Parathyroid adenoma (tissue), 2 donors: ENCODE measurements around the gene STXBP5.

Experiments used
- H2AFZ ChIP-seq: fragments of 300-600 bp; sonication (generic); one replicate; pipeline ENCODE4 v1.7.0; 2017; ENCODE audit warnings: antibody characterized with exemption, mild to moderate bottlenecking
- H3K27ac ChIP-seq: fragments of 300-600 bp; sonication (generic); one replicate; pipeline ENCODE4 v1.7.0; 2017
- H3K27me3 ChIP-seq: fragments of 300-600 bp; sonication (generic); one replicate; pipeline ENCODE4 v1.7.0; 2017; ENCODE audit warnings: low read length; ENCODE audit not compliant: control insufficient read depth, insufficient read depth
- H3K36me3 ChIP-seq: fragments of 300-600 bp; sonication (generic); one replicate; pipeline ENCODE4 v1.7.0; 2017; ENCODE audit warnings: low read length; ENCODE audit not compliant: control insufficient read depth, insufficient read depth
- H3K4me1 ChIP-seq: fragments of 300-600 bp; sonication (generic); one replicate; pipeline ENCODE4 v1.7.0; 2017; ENCODE audit warnings: control low read depth
- H3K4me2 ChIP-seq: fragments of 300-600 bp; sonication (generic); one replicate; pipeline ENCODE4 v1.7.0; 2017; ENCODE audit warnings: low read length
- H3K4me3 ChIP-seq: fragments of 300-600 bp; sonication (generic); one replicate; pipeline ENCODE4 v1.7.0; 2017; ENCODE audit warnings: low read depth, low read length
- H3K79me2 ChIP-seq: fragments of 300-600 bp; sonication (generic); one replicate; pipeline ENCODE4 v1.7.0; 2017; ENCODE audit warnings: control low read depth
- H3K9ac ChIP-seq: fragments of 300-600 bp; sonication (generic); one replicate; pipeline ENCODE4 v1.7.0; 2017; ENCODE audit warnings: mild to moderate bottlenecking
- H3K9me3 ChIP-seq: fragments of 300-600 bp; sonication (generic); one replicate; pipeline ENCODE4 v1.7.0; 2017; ENCODE audit warnings: low read length; ENCODE audit not compliant: control insufficient read depth
- TF ChIP-seq, protein P1 (sequence below): fragments of 300-600 bp; sonication (generic); IDR thresholded peaks from one replicate; pipeline ENCODE4 v1.7.0; 2017; ENCODE audit warnings: antibody characterized with exemption, mild to moderate bottlenecking
- donor health status: primary hyperparathyroidism.

STXBP5 gene

DNA sequence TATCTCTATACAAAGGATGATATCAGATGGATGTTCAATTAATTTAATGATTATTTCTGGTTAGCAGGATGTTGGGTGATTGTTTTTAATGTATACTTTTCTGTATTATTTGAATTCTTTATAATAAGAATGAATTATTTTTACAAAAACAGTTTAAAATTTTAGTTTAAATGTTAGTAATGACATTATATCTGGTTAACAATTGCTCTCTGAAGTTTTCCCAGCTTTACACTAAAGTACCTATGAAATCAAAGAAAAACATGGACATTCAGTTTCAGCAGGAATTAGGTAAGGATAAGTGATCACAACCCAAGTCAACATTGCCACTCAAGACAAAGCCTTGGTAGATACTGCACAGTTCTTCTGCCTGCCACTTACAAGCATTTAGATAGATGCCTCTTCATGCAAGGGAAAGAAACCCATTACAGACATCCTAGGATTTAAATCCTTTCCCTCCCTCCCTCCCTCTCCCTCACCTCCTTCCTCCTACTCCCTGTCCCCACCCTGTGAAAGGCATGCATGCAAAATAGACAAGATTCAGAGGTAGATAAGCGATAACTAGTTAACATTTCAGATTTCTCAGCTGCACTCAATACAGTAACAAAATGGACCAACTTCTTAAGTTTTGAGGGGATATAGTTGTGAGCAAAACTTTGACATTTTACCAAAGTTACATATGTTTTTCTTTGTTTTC is 143.8 kb downstream of the STXBP5 start:
- Histone ChIP-seq H3K9me3 (no peaks in the 10 kb centered on the region), H3K4me2 (no peak overlapping the region), H2AFZ (no peak overlapping the region), H3K36me3 (no peaks in the 10 kb centered on the region), H3K9ac (no peak overlapping the region), H3K27ac (no peak overlapping the region), H3K79me2 (no peaks in the 10 kb centered on the region), H3K27me3 (no peaks in the 10 kb centered on the region), H3K4me3 (no peak overlapping the region), H3K4me1 (peaks cover 3% of the 10 kb centered on the region)
- TF ChIP-seq, protein P1, sequence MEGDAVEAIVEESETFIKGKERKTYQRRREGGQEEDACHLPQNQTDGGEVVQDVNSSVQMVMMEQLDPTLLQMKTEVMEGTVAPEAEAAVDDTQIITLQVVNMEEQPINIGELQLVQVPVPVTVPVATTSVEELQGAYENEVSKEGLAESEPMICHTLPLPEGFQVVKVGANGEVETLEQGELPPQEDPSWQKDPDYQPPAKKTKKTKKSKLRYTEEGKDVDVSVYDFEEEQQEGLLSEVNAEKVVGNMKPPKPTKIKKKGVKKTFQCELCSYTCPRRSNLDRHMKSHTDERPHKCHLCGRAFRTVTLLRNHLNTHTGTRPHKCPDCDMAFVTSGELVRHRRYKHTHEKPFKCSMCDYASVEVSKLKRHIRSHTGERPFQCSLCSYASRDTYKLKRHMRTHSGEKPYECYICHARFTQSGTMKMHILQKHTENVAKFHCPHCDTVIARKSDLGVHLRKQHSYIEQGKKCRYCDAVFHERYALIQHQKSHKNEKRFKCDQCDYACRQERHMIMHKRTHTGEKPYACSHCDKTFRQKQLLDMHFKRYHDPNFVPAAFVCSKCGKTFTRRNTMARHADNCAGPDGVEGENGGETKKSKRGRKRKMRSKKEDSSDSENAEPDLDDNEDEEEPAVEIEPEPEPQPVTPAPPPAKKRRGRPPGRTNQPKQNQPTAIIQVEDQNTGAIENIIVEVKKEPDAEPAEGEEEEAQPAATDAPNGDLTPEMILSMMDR: no peak

DNA sequence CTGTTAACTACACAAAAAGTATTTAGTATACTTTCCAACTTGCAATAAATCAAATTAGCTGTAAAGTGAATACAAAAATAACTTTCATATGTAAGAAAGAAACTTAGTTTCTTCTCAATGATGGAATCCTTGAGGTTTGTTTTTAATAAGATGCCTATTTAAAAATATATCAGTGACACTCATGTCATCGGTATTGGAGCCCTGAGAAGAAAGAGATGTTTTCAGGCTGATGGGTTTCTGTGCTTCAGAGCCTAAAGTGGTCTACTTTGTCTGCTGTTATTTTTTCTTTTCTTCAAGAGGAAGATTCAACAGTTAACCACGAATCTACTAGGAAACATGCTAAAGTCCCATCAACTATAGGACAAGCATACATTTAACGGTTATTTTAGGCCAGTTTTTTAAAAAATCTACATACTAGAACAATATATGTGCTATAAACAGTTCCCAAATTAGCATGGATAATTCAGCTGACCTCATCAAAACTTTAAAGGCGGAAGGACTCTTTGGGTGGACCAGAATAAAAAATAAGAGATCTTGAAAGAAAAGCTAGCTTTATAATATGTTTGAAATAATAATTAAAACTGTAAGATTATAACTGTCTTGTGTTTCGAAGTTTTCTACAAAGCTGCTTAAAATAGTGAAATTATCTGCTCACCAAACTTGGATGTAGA is 157.2 kb downstream of the STXBP5 start:
- Histone ChIP-seq H3K4me2 (no peak overlapping the region), H3K9me3 (no peaks in the 10 kb centered on the region), H3K4me3 (no peak overlapping the region), H3K4me1 (no peaks in the 10 kb centered on the region), H3K9ac (no peak overlapping the region), H3K36me3 (no peaks in the 10 kb centered on the region), H3K27ac (no peak overlapping the region), H3K27me3 (no peaks in the 10 kb centered on the region), H3K79me2 (no peaks in the 10 kb centered on the region), H2AFZ (no peak overlapping the region)
- TF ChIP-seq, protein P1: no peak

DNA sequence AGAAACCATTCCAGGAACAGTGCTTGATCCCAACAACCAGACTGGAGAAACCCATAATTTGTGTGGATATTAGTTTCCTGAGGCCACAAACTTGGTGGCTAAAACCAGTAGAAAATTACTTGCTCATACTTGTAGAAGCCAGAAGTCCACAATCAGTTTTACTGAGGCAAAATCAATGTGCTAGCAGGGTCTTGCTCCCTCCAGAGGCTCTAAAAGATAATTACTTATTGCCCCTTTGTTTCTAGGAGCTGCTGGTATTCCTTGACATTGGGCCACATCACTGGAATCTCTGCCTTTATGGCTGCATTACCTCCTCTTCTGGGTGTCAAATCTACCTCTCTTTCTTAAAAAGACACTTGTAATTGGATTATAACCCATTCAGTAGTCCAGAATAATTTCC is 162.1 kb downstream of the STXBP5 start:
- Histone ChIP-seq H3K4me2 (no peak overlapping the region), H2AFZ (no peak overlapping the region), H3K4me3 (no peak overlapping the region), H3K9me3 (no peaks in the 10 kb centered on the region), H3K27me3 (no peaks in the 10 kb centered on the region), H3K36me3 (no peaks in the 10 kb centered on the region), H3K9ac (no peak overlapping the region), H3K4me1 (no peaks in the 10 kb centered on the region), H3K27ac (no peak overlapping the region), H3K79me2 (no peaks in the 10 kb centered on the region)
- TF ChIP-seq, protein P1: no peak

DNA sequence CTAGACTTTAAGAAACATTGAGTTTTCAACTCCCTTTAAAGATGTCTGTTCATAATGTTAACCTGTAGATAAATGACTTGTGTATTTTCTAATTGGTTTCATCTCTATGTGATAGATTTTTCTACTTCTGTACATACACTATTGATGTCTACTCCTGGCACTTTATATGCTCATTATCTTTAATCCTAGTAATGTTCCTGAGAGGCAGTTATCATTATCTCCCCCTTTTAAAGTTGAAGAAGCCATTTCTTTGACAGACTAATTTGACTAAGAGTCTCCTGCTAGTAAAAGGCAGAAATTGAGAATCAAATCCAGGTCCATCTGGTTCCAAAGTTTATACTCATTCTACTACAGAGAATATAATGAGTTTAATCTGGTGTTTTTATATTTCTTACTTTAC is 167.1 kb downstream of the STXBP5 start:
- Histone ChIP-seq H3K4me1 (no peaks in the 10 kb centered on the region), H3K79me2 (no peaks in the 10 kb centered on the region), H3K36me3 (no peaks in the 10 kb centered on the region), H3K9ac (no peak overlapping the region), H3K4me2 (no peak overlapping the region), H3K4me3 (no peak overlapping the region), H3K27me3 (no peaks in the 10 kb centered on the region), H3K9me3 (no peaks in the 10 kb centered on the region), H2AFZ (no peak overlapping the region), H3K27ac (no peak overlapping the region)
- TF ChIP-seq, protein P1: no peak

DNA sequence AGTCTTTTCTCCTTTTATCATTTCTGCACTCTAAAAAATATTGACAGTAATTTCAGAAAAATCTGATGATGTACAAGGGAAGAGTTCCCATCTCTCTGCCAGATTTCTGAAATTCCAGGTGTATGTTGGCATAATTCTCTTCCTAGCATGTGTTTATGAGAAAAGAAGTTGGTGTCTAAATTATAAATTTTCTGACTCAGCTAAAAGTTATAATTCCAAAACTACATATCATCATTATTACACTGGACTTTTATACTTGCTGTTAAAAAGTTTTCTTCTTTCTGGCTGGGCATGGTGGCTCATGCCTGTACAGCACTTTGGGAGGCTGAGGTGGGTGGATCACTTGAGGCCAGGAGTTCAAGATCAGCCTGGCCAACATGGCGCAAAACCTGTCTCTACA is 168.6 kb downstream of the STXBP5 start:
- Histone ChIP-seq H2AFZ (no peak overlapping the region), H3K4me3 (no peak overlapping the region), H3K79me2 (no peaks in the 10 kb centered on the region), H3K36me3 (no peaks in the 10 kb centered on the region), H3K4me1 (no peaks in the 10 kb centered on the region), H3K9ac (no peak overlapping the region), H3K27ac (no peak overlapping the region), H3K27me3 (no peaks in the 10 kb centered on the region), H3K9me3 (no peaks in the 10 kb centered on the region), H3K4me2 (no peak overlapping the region)
- TF ChIP-seq, protein P1: no peak
